Pancreas (tissue), 10 donors: Measurements from ENCODE around the gene GATA3. TPM values are rescaled to one million over a fixed set of nuclear protein-coding genes. Genes with fewer than 3 reads are reported as not detected.

Source experiments
- ATAC-seq, 4 donors: fragments of 200-7000 bp; cut with Tn5 transposase; one replicate each; pipeline versions ENCODE4 v1.8.0 to v1.9.1; 2020; ENCODE audit warnings: mild to moderate bottlenecking in 4 of 4, moderate library complexity in 4 of 4
- DNase-seq, 6 donors: peaks; one replicate each; pipeline ENCODE4 v3.0.0-alpha.2; 2020
- FAIRE-seq: peaks from 2 replicates; lab custom pipeline; 2012; peaks lifted over from hg19 to GRCh38; lab: Jason Lieb, UNC
- H3K27ac ChIP-seq, 4 donors: fragments of 200-600 bp; sonication (generic); 1 replicate in 3 of 4; 2 replicates in 1 of 4; pipeline versions ENCODE4 v1.5.0 to v1.8.0; 2020
- H3K27me3 ChIP-seq, 4 donors: fragments of 200-600 bp; one replicate each; pipeline ENCODE4 v1.8.0; 2021
- H3K36me3 ChIP-seq, 3 donors: fragments of 200-600 bp; sonication (generic) in 1 of 3; one replicate each; pipeline versions ENCODE4 v1.5.0 to v1.8.0; 2020 to 2021
- H3K4me1 ChIP-seq, 3 donors: fragments of 200-600 bp; one replicate each; pipeline ENCODE4 v1.8.0; 2021
- H3K4me3 ChIP-seq, 4 donors: fragments of 200-600 bp; sonication (generic) in 2 of 4; one replicate each; pipeline versions ENCODE4 v1.5.0 to v1.8.0; 2020 to 2021
- H3K9me3 ChIP-seq, 4 donors: fragments of 200-600 bp; one replicate each; pipeline ENCODE4 v1.8.0; 2021
- WGBS, 2 donors: extraction: QIAGEN DNeasy Blood & Tissue Kit; methylation state at CpG; one replicate each; pipeline ENCODE4 v1.1.7; 2013; 5-methylcytosine and 5-hydroxymethylcytosine counted together
- intact Hi-C, 3 donors: fragments of 100-400 bp; cut with DNase I; formaldehyde crosslinking; loops; one replicate each; pipeline versions ENCODE4 v1.11.1 to v1.14.2; 2022
- polyA plus RNA-seq, 2 donors: library from polyadenylated mRNA; stranded (reverse); fragments of 200-250 nt; gene quantifications; one replicate each; pipeline ENCODE4 v1.2.3, GENCODE V29; 2013
- total RNA-seq, 6 donors: library from RNA; stranded (reverse); fragmentation: NEBNext Ultra II Directional in 4 of 6; extraction: Animal tissue kit (Norgen Biotek cat#: 25700) in 4 of 6; gene quantifications; one replicate each; pipeline versions ENCODE4 v1.2.1 to v1.2.4, GENCODE V29; 2021 to 2023
- TF ChIP-seq, protein P1 (sequence below), 4 donors: fragments of 200-600 bp; sonication (generic) in 3 of 4; IDR thresholded peaks; one replicate each; pipeline versions ENCODE4 v1.5.0 to v1.8.0; 2021; ENCODE audit warnings: antibody characterized with exemption in 4 of 4
- donor health status: healthy with polysubstance abuse.
- donor health status: DM: no; HTN: no; CAD: no; lungs with moderate emphysema.
- donor health status: DM: no; HTN: no; CAD: no.
- donor health status: control.
- donor health status: control.
- donor health status: Bipolar disorder and iron deficiency.
- donor health status: DM: yes; HTN: yes; CAD: no.
- donor health status: DM: no; HTN: no; CAD: no.
- donor health status: DM: no; HTN: no; CAD: no.
- donor health status: DM: yes; HTN: yes; CAD: no.

GATA3 gene
- total and polyA plus RNA-seq, 8 donors = 0.11 to 0.38 (median 0.23) TPM; not detected in 2

- DNase-seq (no peak), ATAC-seq (no peak), FAIRE-seq (no peak)
- no peak overlapping the region for H3K4me3 ChIP-seq
- WGBS, 2 donors = 41 to 42% methylated on average over 4 of the region's 4 CpGs
- no peaks in the 10 kb centered on the region for H3K9me3 ChIP-seq
- intact Hi-C loops = no loop called here
- no peaks in the 10 kb centered on the region for H3K27me3 ChIP-seq
- TF ChIP-seq, protein P1, sequence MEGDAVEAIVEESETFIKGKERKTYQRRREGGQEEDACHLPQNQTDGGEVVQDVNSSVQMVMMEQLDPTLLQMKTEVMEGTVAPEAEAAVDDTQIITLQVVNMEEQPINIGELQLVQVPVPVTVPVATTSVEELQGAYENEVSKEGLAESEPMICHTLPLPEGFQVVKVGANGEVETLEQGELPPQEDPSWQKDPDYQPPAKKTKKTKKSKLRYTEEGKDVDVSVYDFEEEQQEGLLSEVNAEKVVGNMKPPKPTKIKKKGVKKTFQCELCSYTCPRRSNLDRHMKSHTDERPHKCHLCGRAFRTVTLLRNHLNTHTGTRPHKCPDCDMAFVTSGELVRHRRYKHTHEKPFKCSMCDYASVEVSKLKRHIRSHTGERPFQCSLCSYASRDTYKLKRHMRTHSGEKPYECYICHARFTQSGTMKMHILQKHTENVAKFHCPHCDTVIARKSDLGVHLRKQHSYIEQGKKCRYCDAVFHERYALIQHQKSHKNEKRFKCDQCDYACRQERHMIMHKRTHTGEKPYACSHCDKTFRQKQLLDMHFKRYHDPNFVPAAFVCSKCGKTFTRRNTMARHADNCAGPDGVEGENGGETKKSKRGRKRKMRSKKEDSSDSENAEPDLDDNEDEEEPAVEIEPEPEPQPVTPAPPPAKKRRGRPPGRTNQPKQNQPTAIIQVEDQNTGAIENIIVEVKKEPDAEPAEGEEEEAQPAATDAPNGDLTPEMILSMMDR (IDR thresholded peaks at IDR 0.05) = no peak
- no peaks in the 10 kb centered on the region for H3K4me1 ChIP-seq
- no peak overlapping the region for H3K27ac ChIP-seq
- no peaks in the 10 kb centered on the region for H3K36me3 ChIP-seq
Measured at GRCh38 chr10:8100366-8100765, 45.9 kb downstream of the GATA3 start.

DNA sequence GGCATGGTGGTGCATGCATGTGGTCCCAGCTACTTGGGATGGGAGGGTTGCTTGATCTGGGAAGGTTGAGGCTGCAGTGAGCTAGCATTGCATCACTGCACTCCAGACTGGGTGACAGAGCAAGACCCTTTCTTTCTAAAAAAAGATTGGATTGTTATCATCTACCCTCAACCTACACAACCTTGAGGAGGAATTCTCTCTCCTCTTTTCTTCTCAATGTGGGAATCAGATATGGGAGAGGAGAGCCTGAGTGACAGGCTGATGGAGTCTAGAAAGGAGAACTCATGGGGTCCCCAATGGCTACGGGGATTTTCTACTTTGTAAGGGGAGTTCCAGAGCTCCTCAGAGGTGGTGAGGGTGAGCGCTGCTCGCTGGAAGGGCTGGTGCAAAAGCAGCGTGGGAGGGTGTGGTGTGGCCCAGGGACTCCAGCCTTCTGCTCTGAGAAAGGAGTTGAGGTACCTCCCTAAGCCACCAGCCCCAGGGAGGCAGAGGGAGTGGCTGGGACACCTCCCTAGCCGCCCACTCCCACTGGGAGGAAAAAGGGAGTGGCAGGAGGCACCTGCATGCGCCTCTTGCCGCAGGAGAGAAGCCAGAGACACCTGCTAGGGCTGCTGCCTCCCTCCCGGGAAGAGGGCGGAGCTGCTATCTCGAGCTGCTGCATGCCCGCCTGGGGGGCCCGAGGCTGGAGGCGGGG is 48.4 kb downstream of the GATA3 start:
- FAIRE-seq (no peak), ATAC-seq (no peak), DNase-seq (no peak)
- Histone ChIP-seq H3K27ac (no peak overlapping the region), H3K4me3 (no peak overlapping the region), H3K9me3 (no peaks in the 10 kb centered on the region), H3K27me3 (no peaks in the 10 kb centered on the region), H3K36me3 (no peaks in the 10 kb centered on the region), H3K4me1 (no peaks in the 10 kb centered on the region)
- TF ChIP-seq, protein P1 (IDR thresholded peaks at IDR 0.05) = no peak
- intact Hi-C loops = no loop called here
- 18 to 24% methylated on average over 13 of the region's 13 CpGs for WGBS, 2 donors

GRCh38 chr10:8103543-8103942 is 49.1 kb downstream of the GATA3 start:
- no peak overlapping the region for H3K27ac ChIP-seq
- H3K36me3 ChIP-seq = no peaks in the 10 kb centered on the region
- DNase-seq = no peak
- H3K9me3 ChIP-seq = no peaks in the 10 kb centered on the region
- H3K4me3 ChIP-seq = no peak overlapping the region
- 29 to 33% methylated on average over 8 of the region's 8 CpGs for WGBS, 2 donors
- TF ChIP-seq, protein P1 (IDR thresholded peaks at IDR 0.05) = no peak
- no peak for FAIRE-seq
- ATAC-seq = no peak
- no peaks in the 10 kb centered on the region for H3K27me3 ChIP-seq
- intact Hi-C loops = no loop called here
- no peaks in the 10 kb centered on the region for H3K4me1 ChIP-seq

DNA sequence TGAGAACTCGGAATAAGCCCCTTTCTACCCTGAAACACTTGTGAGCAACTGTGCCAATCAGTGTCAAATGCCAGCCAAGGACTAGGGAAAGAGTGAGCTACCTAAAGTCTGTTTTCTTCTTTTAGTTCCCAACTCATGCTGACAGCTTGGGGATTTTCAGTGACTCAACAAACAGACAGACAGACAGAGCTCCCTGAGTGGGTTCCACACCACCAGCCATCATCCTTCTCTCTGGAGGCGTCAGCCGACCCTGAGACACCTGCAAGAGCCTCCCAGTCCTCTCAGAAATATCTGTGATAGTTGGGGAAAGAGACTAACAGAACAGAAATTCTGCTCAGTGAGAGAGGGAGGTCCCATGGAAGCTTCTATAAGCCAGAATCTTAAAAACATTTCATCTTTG is 49.5 kb downstream of the GATA3 start:
- no peak for FAIRE-seq
- no peaks in the 10 kb centered on the region for H3K9me3 ChIP-seq
- H3K27ac ChIP-seq = no peak overlapping the region
- ATAC-seq = no peak
- no peaks in the 10 kb centered on the region for H3K36me3 ChIP-seq
- no peaks in the 10 kb centered on the region for H3K27me3 ChIP-seq
- intact Hi-C loops = no loop called here
- 30 to 49% methylated on average over 3 of the region's 3 CpGs for WGBS, 2 donors
- no peak overlapping the region for H3K4me3 ChIP-seq
- DNase-seq = no peak
- H3K4me1 ChIP-seq = no peaks in the 10 kb centered on the region
- TF ChIP-seq, protein P1 (IDR thresholded peaks at IDR 0.05) = no peak

DNA sequence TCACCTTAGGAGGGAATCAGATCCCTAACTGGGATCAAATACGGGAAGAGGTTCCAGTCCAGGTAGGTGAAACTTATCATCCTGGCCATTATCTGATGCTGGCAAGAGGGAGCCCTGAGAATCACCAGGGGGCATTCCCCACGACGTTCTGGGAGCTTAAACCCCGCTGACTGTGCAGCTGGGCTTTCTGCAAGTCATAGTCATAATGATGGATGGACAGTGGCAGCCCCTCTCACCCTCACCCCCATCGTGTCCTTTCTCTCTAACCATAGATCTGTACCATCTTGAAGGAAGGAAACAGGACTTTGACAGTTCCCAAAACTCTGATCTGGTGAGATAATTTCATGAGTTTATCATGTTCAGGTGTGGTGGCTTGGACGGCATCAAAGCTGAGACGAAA is 50.2 kb downstream of the GATA3 start:
- Histone ChIP-seq H3K27ac (no peak overlapping the region), H3K9me3 (no peaks in the 10 kb centered on the region), H3K36me3 (no peaks in the 10 kb centered on the region), H3K4me1 (no peaks in the 10 kb centered on the region), H3K4me3 (no peak overlapping the region), H3K27me3 (no peaks in the 10 kb centered on the region)
- DNase-seq (no peak), ATAC-seq (no peak), FAIRE-seq (no peak)
- WGBS, 2 donors = 28 to 33% methylated on average over 7 of the region's 7 CpGs
- intact Hi-C loops = no loop called here
- TF ChIP-seq, protein P1 (IDR thresholded peaks at IDR 0.05) = no peak
